ENCODE data around the gene GOLGA8B. TPM values are rescaled to one million over a fixed set of nuclear protein-coding genes. Genes with fewer than 3 reads are reported as not detected.
"Not testable (repeated sequence)": the region's sequence is repeated elsewhere in the genome, so short reads cannot be mapped to it uniquely, and the experiment has no call there.

GOLGA8B gene
- total RNA-seq, 4 donors from 2014 or later = 20.3 to 70.2 (median 42.4) TPM

DNA sequence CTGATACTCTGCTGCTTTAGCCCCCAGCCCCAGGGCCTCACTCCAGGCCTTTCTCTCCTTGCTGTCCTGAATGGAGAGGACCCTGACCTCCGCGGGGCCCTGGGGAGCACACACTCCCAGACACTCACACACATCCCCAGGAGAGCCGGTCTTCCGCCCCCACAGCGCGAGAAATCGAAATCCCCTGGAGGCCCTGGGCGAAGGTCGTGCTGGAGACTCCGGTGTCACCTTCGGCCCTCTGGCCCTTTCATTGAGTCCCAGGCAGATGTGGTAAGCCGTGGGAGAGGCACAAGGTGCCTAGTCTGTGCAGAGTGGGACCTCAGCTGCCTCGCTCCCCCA lies 848 bp upstream of the GOLGA8B start:
- H3K9me3 ChIP-seq = no peaks in the 10 kb centered on the region
- H3K27me3 ChIP-seq = peaks cover 0 to 4% (median 0%) of the 10 kb centered on the region in 4 donors
- no peak for DNase-seq (ENCODE audit: extremely low spot score)
- 56% methylated on average over 12 of the region's 13 CpGs for WGBS
- TF ChIP-seq, protein P1, sequence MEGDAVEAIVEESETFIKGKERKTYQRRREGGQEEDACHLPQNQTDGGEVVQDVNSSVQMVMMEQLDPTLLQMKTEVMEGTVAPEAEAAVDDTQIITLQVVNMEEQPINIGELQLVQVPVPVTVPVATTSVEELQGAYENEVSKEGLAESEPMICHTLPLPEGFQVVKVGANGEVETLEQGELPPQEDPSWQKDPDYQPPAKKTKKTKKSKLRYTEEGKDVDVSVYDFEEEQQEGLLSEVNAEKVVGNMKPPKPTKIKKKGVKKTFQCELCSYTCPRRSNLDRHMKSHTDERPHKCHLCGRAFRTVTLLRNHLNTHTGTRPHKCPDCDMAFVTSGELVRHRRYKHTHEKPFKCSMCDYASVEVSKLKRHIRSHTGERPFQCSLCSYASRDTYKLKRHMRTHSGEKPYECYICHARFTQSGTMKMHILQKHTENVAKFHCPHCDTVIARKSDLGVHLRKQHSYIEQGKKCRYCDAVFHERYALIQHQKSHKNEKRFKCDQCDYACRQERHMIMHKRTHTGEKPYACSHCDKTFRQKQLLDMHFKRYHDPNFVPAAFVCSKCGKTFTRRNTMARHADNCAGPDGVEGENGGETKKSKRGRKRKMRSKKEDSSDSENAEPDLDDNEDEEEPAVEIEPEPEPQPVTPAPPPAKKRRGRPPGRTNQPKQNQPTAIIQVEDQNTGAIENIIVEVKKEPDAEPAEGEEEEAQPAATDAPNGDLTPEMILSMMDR (IDR thresholded peaks at IDR 0.05) = no peak
- TF ChIP-seq EP300 (IDR thresholded peaks at IDR 0.05) (no peak), POLR2AphosphoS5 (IDR thresholded peaks at IDR 0.05) (no peak), POLR2A (IDR thresholded peaks at IDR 0.05; ENCODE audit: low read depth) (no peak)
- peaks cover 21 to 29% (median 28%) of the 10 kb centered on the region in 4 donors for H3K4me1 ChIP-seq
- intact Hi-C loops (cut with DNase I) = loop anchor here (10.0 kb wide), 2 partner anchors 69 to 239 kb away; partner anchors contain the start of genes NOP10 and NUTM1
- peak overlapping the region; percentile 66 to 95 (median 78) for H3K4me3 ChIP-seq
- no peak overlapping the region for H3K27ac ChIP-seq (replicated peaks in 1 of 4)
- no peaks in the 10 kb centered on the region for H3K36me3 ChIP-seq

DNA sequence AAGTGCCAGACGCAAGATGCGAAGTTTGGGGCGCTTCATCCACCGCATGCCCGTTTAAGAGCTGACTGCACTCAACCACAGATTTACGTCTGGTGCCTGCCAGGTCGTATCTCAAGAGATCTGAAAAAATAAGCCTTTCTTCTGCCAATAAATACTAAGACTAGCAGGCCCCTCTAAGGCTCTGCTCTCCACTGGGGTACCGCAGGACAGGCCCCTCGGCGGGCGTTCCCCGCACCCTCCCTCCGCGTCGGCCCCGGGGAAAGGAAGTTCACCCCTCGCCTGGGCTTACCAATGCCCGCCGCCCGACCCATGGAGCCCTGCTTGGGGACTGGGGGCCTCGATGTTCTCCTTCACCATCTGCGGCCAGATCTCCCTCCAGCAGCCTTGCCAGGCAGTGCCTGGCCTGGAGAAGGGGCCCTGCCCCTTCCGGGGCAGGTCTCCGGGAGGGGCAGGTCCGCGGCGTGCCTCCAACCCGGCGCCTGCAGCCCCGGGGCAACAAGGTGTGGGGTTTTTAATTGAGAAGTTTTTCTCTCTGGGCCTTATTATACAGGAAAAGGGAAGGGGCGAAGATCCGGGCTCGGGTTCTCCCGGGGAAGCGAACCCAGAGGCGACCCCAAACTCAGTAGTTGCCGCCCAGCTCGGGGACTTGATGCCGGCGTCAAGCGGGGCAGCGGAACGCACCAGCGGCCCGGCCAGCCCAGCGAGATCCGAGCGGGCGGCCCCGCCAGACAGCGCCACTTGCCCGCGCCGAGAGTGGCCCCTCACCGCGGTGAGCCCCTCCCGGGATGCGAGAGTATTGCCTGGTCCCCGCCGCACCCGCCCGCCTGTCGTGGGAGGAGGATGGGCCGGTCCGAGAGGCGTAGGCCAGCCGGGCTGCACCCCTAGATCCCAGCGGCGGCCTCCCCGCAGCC lies 735 bp downstream of the GOLGA8B start:
- no peaks in the 10 kb centered on the region for H3K36me3 ChIP-seq
- DNase-seq (ENCODE audit: extremely low spot score) = no peak
- WGBS = 11% methylated on average over 19 of the region's 70 CpGs
- H3K9me3 ChIP-seq = no peaks in the 10 kb centered on the region
- H3K27ac ChIP-seq (replicated peaks in 1 of 4) = peak overlapping the region; percentile 41 to 79 (median 72)
- peak overlapping the region; percentile 66 to 95 (median 78) for H3K4me3 ChIP-seq
- TF ChIP-seq POLR2A (IDR thresholded peaks at IDR 0.05; ENCODE audit: low read depth) = no peak
- no peak for TF ChIP-seq EP300 (IDR thresholded peaks at IDR 0.05)
- TF ChIP-seq, protein P1 (IDR thresholded peaks at IDR 0.05) = no peak
- peak in 1 of 2 donors; percentile 18 for TF ChIP-seq POLR2AphosphoS5 (IDR thresholded peaks at IDR 0.05)
- peaks cover 21 to 29% (median 25%) of the 10 kb centered on the region in 4 donors for H3K4me1 ChIP-seq
- intact Hi-C loops (cut with DNase I) = loop anchor here (10.0 kb wide), 2 partner anchors 68 to 238 kb away; partner anchors contain the start of genes NOP10 and NUTM1
- H3K27me3 ChIP-seq = peaks cover 0 to 4% (median 0%) of the 10 kb centered on the region in 4 donors

DNA sequence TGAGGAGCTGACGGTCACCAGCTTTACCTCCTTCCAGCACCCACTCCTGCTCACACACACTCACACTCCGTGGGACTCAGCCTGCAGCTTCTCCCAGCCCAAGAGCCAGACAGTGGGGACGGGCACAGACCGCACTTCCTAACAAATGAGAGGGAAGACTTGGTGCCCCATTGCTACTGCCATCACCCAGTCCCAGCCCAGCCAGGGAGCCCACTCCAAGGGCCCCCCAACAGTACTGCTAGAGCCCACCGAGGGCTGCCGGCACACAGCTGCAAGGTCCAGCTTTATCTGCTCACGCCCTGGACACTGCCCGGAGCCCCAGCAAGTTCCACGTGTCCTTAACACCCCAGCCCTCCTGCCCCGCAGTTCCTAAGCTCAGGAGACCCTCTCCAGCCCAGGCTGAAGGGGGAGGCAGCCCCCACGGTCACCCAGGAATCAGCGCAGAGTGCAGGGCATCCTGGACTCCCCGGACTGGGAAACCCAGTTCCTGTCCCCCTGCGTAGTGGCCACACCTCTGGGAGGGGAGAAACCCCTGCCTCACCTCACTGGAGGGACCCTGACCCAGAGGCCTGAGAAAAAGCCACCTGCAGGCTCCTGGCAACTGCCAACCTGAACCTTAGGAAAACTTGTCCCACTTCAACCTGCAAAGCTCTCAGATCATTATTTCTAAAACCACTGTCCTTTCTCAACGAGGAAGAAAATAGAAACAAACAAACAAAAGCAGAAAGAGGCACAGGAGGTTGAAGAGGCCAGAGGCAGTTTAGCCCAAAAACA lies 1.6 kb downstream of the GOLGA8B start:
- not testable (repeated sequence) for DNase-seq (ENCODE audit: extremely low spot score); H3K27me3 ChIP-seq; H3K36me3 ChIP-seq; H3K9me3 ChIP-seq
- Histone ChIP-seq H3K27ac (replicated peaks in 1 of 4) (peak overlapping the region in 1 of 4 donors; percentile 67), H3K4me3 (peak overlapping the region; percentile 66 to 95 (median 78)), H3K4me1 (peaks cover 21 to 29% (median 25%) of the 10 kb centered on the region in 4 donors)
- intact Hi-C loops (cut with DNase I) = loop anchor here (10.0 kb wide), 2 partner anchors 67 to 237 kb away; partner anchors contain the start of genes NOP10 and NUTM1
- WGBS = 83% methylated on average over 6 of the region's 15 CpGs

DNA sequence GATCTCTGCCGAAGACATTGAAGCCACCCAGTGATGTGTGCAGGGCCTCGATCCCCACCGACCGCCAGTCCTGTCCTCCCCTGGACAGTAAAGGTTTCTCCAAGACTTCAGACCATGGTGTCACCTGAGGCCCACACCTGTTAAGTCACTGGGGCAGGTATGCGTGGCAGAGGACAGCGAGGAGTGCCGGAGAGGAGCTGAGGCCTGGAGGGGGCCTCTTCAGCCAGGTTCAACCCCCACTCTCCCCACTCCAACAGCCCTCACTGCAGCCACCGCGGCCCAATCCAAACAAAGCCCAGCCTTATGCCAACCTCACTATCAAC lies 2.4 kb downstream of the GOLGA8B start:
- peaks cover 21 to 29% (median 25%) of the 10 kb centered on the region in 4 donors for H3K4me1 ChIP-seq
- no peak for TF ChIP-seq POLR2A (IDR thresholded peaks at IDR 0.05; ENCODE audit: low read depth)
- TF ChIP-seq EP300 (IDR thresholded peaks at IDR 0.05) = no peak
- no peak overlapping the region for H3K27ac ChIP-seq (replicated peaks in 1 of 4)
- H3K9me3 ChIP-seq = no peaks in the 10 kb centered on the region
- 86% methylated on average over 9 of the region's 9 CpGs for WGBS
- no peaks in the 10 kb centered on the region for H3K36me3 ChIP-seq
- H3K27me3 ChIP-seq = peaks cover 0 to 4% (median 0%) of the 10 kb centered on the region in 4 donors
- intact Hi-C loops (cut with DNase I) = loop anchor here (10.0 kb wide), 2 partner anchors 66 to 236 kb away; partner anchors contain the start of genes NOP10 and NUTM1
- DNase-seq (ENCODE audit: extremely low spot score) = no peak
- no peak overlapping the region for H3K4me3 ChIP-seq

DNA sequence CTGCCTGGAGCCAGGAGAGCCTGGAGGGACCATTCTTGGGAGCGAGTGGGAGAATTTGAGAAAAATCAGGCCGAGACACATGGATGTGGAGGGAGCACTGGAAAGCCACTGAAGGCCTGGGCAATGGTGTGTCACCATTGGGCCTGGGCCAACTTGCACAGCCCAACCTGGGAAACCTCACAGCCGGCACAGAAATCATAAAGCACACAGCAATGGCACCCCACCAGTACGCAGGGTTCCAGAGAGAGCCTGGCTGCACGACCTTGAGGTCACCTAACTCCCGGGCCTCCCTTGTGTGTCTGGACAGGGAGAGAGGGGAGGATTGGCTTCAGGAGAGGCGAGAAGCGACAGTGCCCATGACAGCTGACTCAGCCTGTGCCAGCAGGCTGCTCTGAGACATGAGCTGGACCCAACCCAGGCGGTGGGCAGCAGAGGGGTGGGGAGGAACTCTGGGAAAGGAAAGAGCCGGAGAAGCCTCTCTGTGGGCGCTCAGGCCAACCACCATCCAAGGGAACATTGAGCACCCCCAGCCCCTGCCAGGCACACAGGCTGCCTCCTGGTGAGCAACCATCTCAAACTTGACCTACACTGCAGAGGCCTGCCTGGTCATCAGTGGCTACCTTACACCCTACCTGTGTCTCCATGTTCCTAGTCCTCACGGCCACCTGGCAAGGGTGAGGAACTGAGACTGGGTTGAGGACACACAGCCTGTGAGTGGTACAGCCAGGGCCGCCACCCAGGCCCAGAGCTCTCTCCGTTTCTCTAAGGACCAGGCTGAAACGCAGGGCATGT lies 3.0 kb downstream of the GOLGA8B start:
- H3K9me3 ChIP-seq; DNase-seq (ENCODE audit: extremely low spot score); H3K4me3 ChIP-seq; H3K27ac ChIP-seq (replicated peaks in 1 of 4); H3K36me3 ChIP-seq; H3K27me3 ChIP-seq: not testable (repeated sequence)
- intact Hi-C loops (cut with DNase I) = loop anchor here (10.0 kb wide), 2 partner anchors 66 to 236 kb away; partner anchors contain the start of genes NOP10 and NUTM1
- WGBS = 83% methylated on average over 12 of the region's 15 CpGs
- peaks cover 21 to 29% (median 25%) of the 10 kb centered on the region in 4 donors for H3K4me1 ChIP-seq

Data from esophagus muscularis mucosa (tissue), 4 donors.